Fibroblast of lung (primary cell): ENCODE measurements around the gene TOMM40.
"Not testable (repeated sequence)": the region's sequence is repeated elsewhere in the genome, so short reads cannot be mapped to it uniquely, and the experiment has no call there.

Source experiments
- EZH2 ChIP-seq: IDR thresholded peaks from 2 replicates; pipeline ENCODE4 v1.5.1; 2012; ENCODE audit warnings: low read length, control low read depth, mild to moderate bottlenecking; ENCODE audit errors: missing control alignments
- TF ChIP-seq, protein P1 (sequence below), 2 donors: IDR thresholded peaks in 1 of 2; conservative IDR thresholded peaks in 1 of 2; 1 replicate in 1 of 2; 2 replicates in 1 of 2; pipeline ENCODE4 v1.5.1; 2011 to 2012; ENCODE audit warnings: low read length in 2 of 2, control low read depth in 1 of 2, inconsistent platforms in 1 of 2, low read depth in 1 of 2, mild to moderate bottlenecking in 1 of 2

DNA sequence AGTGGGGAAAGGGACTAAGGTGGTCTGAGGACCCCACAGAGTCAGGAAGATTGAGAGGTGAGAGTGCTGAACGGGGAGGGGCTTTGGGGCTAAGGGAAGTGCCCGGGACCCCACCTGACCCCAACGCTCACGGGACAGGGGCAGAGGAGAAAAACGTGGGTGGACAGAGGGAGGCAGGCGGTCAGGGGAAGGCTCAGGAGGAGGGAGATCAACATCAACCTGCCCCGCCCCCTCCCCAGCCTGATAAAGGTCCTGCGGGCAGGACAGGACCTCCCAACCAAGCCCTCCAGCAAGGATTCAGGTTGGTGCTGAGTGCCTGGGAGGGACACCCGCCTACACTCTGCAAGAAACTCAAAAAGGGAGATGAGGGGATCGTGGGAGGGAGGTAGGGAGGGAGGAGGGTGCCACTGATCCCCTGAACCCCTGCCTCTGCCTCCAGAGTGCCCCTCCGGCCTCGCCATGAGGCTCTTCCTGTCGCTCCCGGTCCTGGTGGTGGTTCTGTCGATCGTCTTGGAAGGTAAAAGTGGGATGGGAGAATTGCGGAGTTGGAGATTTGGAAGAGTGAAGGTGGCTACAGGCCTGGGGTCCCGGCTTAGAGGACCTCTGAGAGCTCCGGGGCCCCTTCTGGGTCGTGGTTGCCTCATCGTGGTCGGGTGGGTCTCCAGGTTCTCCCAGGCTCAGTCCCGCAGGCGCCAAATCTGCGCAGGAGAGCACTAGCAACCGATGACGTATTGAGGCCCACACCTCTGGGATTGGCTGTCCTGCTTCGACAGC is 23.6 kb downstream of the TOMM40 start, which contains the start of gene APOC1:
- TF ChIP-seq, protein P1, sequence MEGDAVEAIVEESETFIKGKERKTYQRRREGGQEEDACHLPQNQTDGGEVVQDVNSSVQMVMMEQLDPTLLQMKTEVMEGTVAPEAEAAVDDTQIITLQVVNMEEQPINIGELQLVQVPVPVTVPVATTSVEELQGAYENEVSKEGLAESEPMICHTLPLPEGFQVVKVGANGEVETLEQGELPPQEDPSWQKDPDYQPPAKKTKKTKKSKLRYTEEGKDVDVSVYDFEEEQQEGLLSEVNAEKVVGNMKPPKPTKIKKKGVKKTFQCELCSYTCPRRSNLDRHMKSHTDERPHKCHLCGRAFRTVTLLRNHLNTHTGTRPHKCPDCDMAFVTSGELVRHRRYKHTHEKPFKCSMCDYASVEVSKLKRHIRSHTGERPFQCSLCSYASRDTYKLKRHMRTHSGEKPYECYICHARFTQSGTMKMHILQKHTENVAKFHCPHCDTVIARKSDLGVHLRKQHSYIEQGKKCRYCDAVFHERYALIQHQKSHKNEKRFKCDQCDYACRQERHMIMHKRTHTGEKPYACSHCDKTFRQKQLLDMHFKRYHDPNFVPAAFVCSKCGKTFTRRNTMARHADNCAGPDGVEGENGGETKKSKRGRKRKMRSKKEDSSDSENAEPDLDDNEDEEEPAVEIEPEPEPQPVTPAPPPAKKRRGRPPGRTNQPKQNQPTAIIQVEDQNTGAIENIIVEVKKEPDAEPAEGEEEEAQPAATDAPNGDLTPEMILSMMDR (conservative IDR thresholded peaks at IDR 0.05 in 1 of 2, IDR thresholded peaks at IDR 0.05 in 1 of 2; ENCODE audit: low read depth in 1 of 2, low read length in 2 of 2), result not testable (repeated sequence)
- TF ChIP-seq EZH2, result not testable (repeated sequence)
